Neural cell (in vitro differentiated cells): ENCODE data around the gene EML4. TPM values are rescaled to one million over a fixed set of nuclear protein-coding genes. Genes with fewer than 3 reads are reported as not detected.

ENCODE experiments used
- H2AFZ ChIP-seq: fragments of 200-600, 300-800 bp; sonication (generic), shearing (Covaris generic); 2 replicates; pipeline ENCODE4 v1.6.0; 2014; ENCODE audit warnings: low read depth, mild to moderate bottlenecking, antibody characterized with exemption, low read length, moderate library complexity
- H3F3A ChIP-seq: fragments of 200-600 bp; shearing (Covaris generic); 2 replicates; pipeline ENCODE4 v1.6.1; 2016; ENCODE audit warnings: mild to moderate bottlenecking, moderate library complexity, mixed read lengths, antibody characterized with exemption, low read length; ENCODE audit not compliant: insufficient read depth, poor library complexity, severe bottlenecking
- H3K27ac ChIP-seq: fragments of 200-600, 300-800 bp; sonication (generic), shearing (Covaris generic); 2 replicates; pipeline ENCODE4 v1.5.1; 2014; ENCODE audit warnings: mild to moderate bottlenecking, low read length, moderate library complexity
- H3K27me3 ChIP-seq: fragments of 300-800, 200-600 bp; sonication (generic), shearing (Covaris generic); 2 replicates; pipeline ENCODE4 v1.6.0; 2014; ENCODE audit warnings: mild to moderate bottlenecking, low read depth, low read length, moderate library complexity; ENCODE audit not compliant: insufficient read depth
- H3K36me3 ChIP-seq: fragments of 300-800, 200-600 bp; sonication (generic), shearing (Covaris generic); 2 replicates; pipeline ENCODE4 v1.5.1; 2014; ENCODE audit warnings: mild to moderate bottlenecking, antibody characterized with exemption, low read length, moderate library complexity; ENCODE audit not compliant: insufficient read depth
- H3K4me2 ChIP-seq: fragments of 300-800, 200-600 bp; sonication (generic), shearing (Covaris generic); 2 replicates; pipeline ENCODE4 v1.6.0; 2014; ENCODE audit warnings: mild to moderate bottlenecking, low read length
- H3K4me3 ChIP-seq: fragments of 300-800, 200-600 bp; sonication (generic), shearing (Covaris generic); 2 replicates; pipeline ENCODE4 v1.5.1; 2014; ENCODE audit warnings: mild to moderate bottlenecking, low read length, moderate library complexity
- H3K79me2 ChIP-seq: fragments of 200-600 bp; shearing (Covaris generic); replicated peaks from 2 replicates; pipeline ENCODE4 v1.6.0; 2014; ENCODE audit warnings: mild to moderate bottlenecking, low read length, moderate library complexity; ENCODE audit not compliant: insufficient read depth
- H3K9ac ChIP-seq: fragments of 300-800, 200-600 bp; sonication (generic), shearing (Covaris generic); 2 replicates; pipeline ENCODE4 v1.6.1; 2016; ENCODE audit warnings: mild to moderate bottlenecking, low read length, mixed read lengths
- H3K9me2 ChIP-seq: fragments of 200-600 bp; shearing (Covaris generic); 2 replicates; pipeline ENCODE4 v1.6.1; 2016; ENCODE audit warnings: mild to moderate bottlenecking, low read length, mixed read lengths; ENCODE audit not compliant: insufficient read depth
- H3K9me3 ChIP-seq: fragments of 200-600, 300-800 bp; sonication (generic), shearing (Covaris generic); 2 replicates; pipeline ENCODE4 v1.6.1; 2016; ENCODE audit warnings: mild to moderate bottlenecking, mixed run types, low read length, moderate library complexity, mixed read lengths
- H4K20me1 ChIP-seq: fragments of 200-600 bp; shearing (Covaris generic); 2 replicates; pipeline ENCODE4 v1.6.1; 2016; ENCODE audit warnings: mild to moderate bottlenecking, mixed run types; ENCODE audit not compliant: insufficient read depth
- EP300 ChIP-seq: fragments of 450-650 bp; conservative IDR thresholded peaks from 2 replicates; pipeline ENCODE4 v1.6.1; 2014; ENCODE audit warnings: antibody characterized with exemption, mild to moderate bottlenecking, moderate library complexity; ENCODE audit not compliant: poor library complexity, severe bottlenecking
- EZH2 ChIP-seq: fragments of 200-600, 300-800 bp; shearing (Covaris generic), sonication (generic); IDR thresholded peaks from 2 replicates; pipeline ENCODE4 v1.6.1; 2014; ENCODE audit warnings: antibody characterized with exemption, low read length, borderline replicate concordance, mild to moderate bottlenecking; ENCODE audit not compliant: insufficient read depth, poor library complexity, severe bottlenecking
- MXI1 ChIP-seq: fragments of 450-650 bp; conservative IDR thresholded peaks from 2 replicates; pipeline ENCODE4 v1.6.1; 2014; ENCODE audit warnings: antibody characterized with exemption, mild to moderate bottlenecking; ENCODE audit not compliant: poor library complexity, severe bottlenecking
- POLR2AphosphoS5 ChIP-seq: IDR thresholded peaks from 2 replicates; pipeline ENCODE4 v1.6.1; 2012
- RAD21 ChIP-seq: fragments of 450-650 bp; conservative IDR thresholded peaks from 2 replicates; pipeline ENCODE4 v1.6.1; 2014; ENCODE audit warnings: antibody characterized with exemption, mild to moderate bottlenecking, moderate library complexity
- SMC3 ChIP-seq: fragments of 450-650 bp; conservative IDR thresholded peaks from 2 replicates; pipeline ENCODE4 v1.6.1; 2014; ENCODE audit warnings: antibody characterized with exemption, mild to moderate bottlenecking, moderate library complexity; ENCODE audit not compliant: poor library complexity
- TAF1 ChIP-seq: IDR thresholded peaks from 2 replicates; pipeline ENCODE4 v1.6.1; 2012; ENCODE audit warnings: low read depth
- polyA plus RNA-seq: library from polyadenylated mRNA; depleted of rRNA; stranded (reverse); fragments of >200 nt; gene quantifications from 2 replicates; pipeline ENCODE4 v1.2.3, GENCODE V29; 2014
- TF ChIP-seq, protein P1 (sequence below): IDR thresholded peaks from 2 replicates; pipeline ENCODE4 v1.6.1; 2012; ENCODE audit warnings: borderline replicate concordance
- TF ChIP-seq, protein P2 (sequence below): fragments of 450-650 bp; IDR thresholded peaks from 2 replicates; pipeline ENCODE4 v1.5.1; 2014; ENCODE audit warnings: antibody characterized with exemption, mild to moderate bottlenecking, moderate library complexity; ENCODE audit not compliant: poor library complexity, severe bottlenecking

Gene EML4
- polyA plus RNA-seq, 1 donor from 2014 or later: 33.9 TPM

DNA sequence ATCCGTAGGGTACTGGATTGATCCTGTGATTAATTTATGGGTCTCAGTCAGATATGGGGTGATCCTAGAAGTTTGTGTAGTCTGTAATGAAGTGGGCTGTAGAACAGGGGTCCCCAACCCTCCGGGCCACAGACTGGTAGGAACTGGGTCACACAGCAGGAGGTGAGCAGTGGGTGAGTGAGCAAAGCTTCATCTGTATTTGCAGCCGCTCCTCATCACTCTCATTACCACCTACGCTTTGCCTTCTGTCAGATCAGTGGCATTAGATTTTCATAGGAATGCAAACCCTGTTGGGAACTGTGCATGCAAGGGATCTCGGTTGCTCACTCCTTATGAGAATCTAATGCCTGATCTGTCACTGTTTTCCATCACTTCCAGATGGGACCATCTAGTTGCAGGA is 48.8 kb downstream of the EML4 start:
- Histone ChIP-seq H4K20me1 (no peaks in the 10 kb centered on the region), H3K9me2 (no peaks in the 10 kb centered on the region), H3K79me2 (peaks cover 3% of the 10 kb centered on the region)

DNA sequence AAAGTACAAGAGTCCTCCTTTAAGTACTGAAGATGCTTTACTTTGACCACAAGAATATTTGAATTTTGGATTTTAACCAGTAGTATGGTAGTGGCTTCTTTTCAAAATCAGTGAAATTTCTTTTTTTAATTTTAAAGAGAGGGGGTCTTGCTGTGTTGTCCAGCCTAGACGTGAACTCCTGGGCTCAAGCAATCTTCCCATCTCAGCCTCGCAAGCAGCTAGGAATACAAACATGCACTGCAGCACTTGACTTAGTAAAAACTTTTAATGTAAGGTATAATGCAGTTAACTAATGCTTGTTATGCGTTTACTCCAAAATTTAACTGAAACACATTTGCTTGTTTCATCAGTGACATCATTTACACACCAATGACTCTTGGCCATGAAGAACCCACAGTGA is 49.6 kb downstream of the EML4 start:
- TF ChIP-seq, protein P1, sequence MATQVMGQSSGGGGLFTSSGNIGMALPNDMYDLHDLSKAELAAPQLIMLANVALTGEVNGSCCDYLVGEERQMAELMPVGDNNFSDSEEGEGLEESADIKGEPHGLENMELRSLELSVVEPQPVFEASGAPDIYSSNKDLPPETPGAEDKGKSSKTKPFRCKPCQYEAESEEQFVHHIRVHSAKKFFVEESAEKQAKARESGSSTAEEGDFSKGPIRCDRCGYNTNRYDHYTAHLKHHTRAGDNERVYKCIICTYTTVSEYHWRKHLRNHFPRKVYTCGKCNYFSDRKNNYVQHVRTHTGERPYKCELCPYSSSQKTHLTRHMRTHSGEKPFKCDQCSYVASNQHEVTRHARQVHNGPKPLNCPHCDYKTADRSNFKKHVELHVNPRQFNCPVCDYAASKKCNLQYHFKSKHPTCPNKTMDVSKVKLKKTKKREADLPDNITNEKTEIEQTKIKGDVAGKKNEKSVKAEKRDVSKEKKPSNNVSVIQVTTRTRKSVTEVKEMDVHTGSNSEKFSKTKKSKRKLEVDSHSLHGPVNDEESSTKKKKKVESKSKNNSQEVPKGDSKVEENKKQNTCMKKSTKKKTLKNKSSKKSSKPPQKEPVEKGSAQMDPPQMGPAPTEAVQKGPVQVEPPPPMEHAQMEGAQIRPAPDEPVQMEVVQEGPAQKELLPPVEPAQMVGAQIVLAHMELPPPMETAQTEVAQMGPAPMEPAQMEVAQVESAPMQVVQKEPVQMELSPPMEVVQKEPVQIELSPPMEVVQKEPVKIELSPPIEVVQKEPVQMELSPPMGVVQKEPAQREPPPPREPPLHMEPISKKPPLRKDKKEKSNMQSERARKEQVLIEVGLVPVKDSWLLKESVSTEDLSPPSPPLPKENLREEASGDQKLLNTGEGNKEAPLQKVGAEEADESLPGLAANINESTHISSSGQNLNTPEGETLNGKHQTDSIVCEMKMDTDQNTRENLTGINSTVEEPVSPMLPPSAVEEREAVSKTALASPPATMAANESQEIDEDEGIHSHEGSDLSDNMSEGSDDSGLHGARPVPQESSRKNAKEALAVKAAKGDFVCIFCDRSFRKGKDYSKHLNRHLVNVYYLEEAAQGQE: no peak
- TF ChIP-seq RAD21 (no peak), EP300 (no peak), SMC3 (no peak), TAF1 (no peak), POLR2AphosphoS5 (no peak), EZH2 (no peak), MXI1 (no peak)
- TF ChIP-seq, protein P2, sequence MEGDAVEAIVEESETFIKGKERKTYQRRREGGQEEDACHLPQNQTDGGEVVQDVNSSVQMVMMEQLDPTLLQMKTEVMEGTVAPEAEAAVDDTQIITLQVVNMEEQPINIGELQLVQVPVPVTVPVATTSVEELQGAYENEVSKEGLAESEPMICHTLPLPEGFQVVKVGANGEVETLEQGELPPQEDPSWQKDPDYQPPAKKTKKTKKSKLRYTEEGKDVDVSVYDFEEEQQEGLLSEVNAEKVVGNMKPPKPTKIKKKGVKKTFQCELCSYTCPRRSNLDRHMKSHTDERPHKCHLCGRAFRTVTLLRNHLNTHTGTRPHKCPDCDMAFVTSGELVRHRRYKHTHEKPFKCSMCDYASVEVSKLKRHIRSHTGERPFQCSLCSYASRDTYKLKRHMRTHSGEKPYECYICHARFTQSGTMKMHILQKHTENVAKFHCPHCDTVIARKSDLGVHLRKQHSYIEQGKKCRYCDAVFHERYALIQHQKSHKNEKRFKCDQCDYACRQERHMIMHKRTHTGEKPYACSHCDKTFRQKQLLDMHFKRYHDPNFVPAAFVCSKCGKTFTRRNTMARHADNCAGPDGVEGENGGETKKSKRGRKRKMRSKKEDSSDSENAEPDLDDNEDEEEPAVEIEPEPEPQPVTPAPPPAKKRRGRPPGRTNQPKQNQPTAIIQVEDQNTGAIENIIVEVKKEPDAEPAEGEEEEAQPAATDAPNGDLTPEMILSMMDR: no peak
- Histone ChIP-seq H4K20me1 (no peaks in the 10 kb centered on the region), H3F3A (no peaks in the 10 kb centered on the region), H3K36me3 (no peaks in the 10 kb centered on the region), H3K4me3 (no peak overlapping the region), H3K9me3 (no peaks in the 10 kb centered on the region), H3K79me2 (peaks cover 3% of the 10 kb centered on the region), H3K27me3 (no peaks in the 10 kb centered on the region), H2AFZ (no peak overlapping the region), H3K27ac (no peak overlapping the region), H3K9ac (no peak overlapping the region), H3K4me2 (no peak overlapping the region), H3K9me2 (no peaks in the 10 kb centered on the region)

More for the DNA sequence above, 48.8 kb downstream of the EML4 start:
- Histone ChIP-seq H3F3A (no peaks in the 10 kb centered on the region), H3K9ac (no peak overlapping the region), H3K27me3 (no peaks in the 10 kb centered on the region), H3K9me3 (no peaks in the 10 kb centered on the region), H2AFZ (no peak overlapping the region), H3K4me3 (no peak overlapping the region), H3K4me2 (no peak overlapping the region), H3K27ac (no peak overlapping the region), H3K36me3 (no peaks in the 10 kb centered on the region)
- TF ChIP-seq RAD21 (no peak), EZH2 (no peak), SMC3 (no peak), POLR2AphosphoS5 (no peak), MXI1 (no peak), TAF1 (no peak), EP300 (no peak)
- TF ChIP-seq, protein P2: no peak
- TF ChIP-seq, protein P1: no peak
